DND-41 (cell line): ENCODE data around the gene CDX1.

ENCODE experiments used
- ATAC-seq: fragments of 200-7000 bp; cut with Tn5 transposase; 3 replicates; pipeline ENCODE4 v1.9.1; 2021; ENCODE audit warnings: low read depth; ENCODE audit not compliant: insufficient read depth
- DNase-seq: peaks from one replicate; pipeline ENCODE4 v3.0.0-alpha.2; 2020
- H2AFZ ChIP-seq: 2 replicates; pipeline ENCODE4 v1.6.0; 2012; ENCODE audit warnings: low read depth, low read length
- H3K27ac ChIP-seq: 2 replicates; pipeline ENCODE4 v1.5.1; 2012; ENCODE audit warnings: low read length, inconsistent platforms
- H3K27me3 ChIP-seq: fragments of 200-600 bp; sonication (generic); 2 replicates; pipeline ENCODE4 v1.6.0; 2012; ENCODE audit warnings: low read length, mild to moderate bottlenecking, inconsistent platforms; ENCODE audit not compliant: insufficient read depth, poor library complexity
- H3K36me3 ChIP-seq: 2 replicates; pipeline ENCODE4 v1.5.1; 2012; ENCODE audit warnings: low read length, inconsistent platforms; ENCODE audit not compliant: insufficient read depth
- H3K4me1 ChIP-seq: 2 replicates; pipeline ENCODE4 v1.5.1; 2012; ENCODE audit warnings: mild to moderate bottlenecking, low read length; ENCODE audit not compliant: insufficient read depth
- H3K4me2 ChIP-seq: 2 replicates; pipeline ENCODE4 v1.6.0; 2012; ENCODE audit warnings: mild to moderate bottlenecking, moderate library complexity, low read length, inconsistent platforms; ENCODE audit not compliant: insufficient read depth
- H3K4me3 ChIP-seq, 2 experiments: fragments of 200-600 bp in 1 of 2; shearing (Covaris generic) in 1 of 2; 2 replicates each; pipeline ENCODE4 v1.5.1; 2012 to 2016; ENCODE audit warnings: inconsistent platforms in 2 of 2, low read length in 2 of 2, mild to moderate bottlenecking in 2 of 2, low read depth in 1 of 2, moderate library complexity in 1 of 2
- H3K79me2 ChIP-seq: 2 replicates; pipeline ENCODE4 v1.6.0; 2012; ENCODE audit warnings: low read length, inconsistent platforms; ENCODE audit not compliant: insufficient read depth
- H3K9ac ChIP-seq: 2 replicates; pipeline ENCODE4 v1.6.0; 2012; ENCODE audit warnings: low read depth, mild to moderate bottlenecking, inconsistent platforms, low read length, moderate library complexity
- H3K9me3 ChIP-seq: 2 replicates; pipeline ENCODE4 v1.5.1; 2012; ENCODE audit warnings: low read length, moderate library complexity, mild to moderate bottlenecking, inconsistent platforms; ENCODE audit not compliant: insufficient read depth, severe bottlenecking
- H4K20me1 ChIP-seq: 2 replicates; pipeline ENCODE4 v1.6.0; 2012; ENCODE audit warnings: low read length; ENCODE audit not compliant: insufficient read depth
- EZH2 ChIP-seq: IDR thresholded peaks from 3 replicates; pipeline ENCODE4 v1.6.1; 2012; ENCODE audit warnings: borderline replicate concordance, low read depth, mild to moderate bottlenecking, moderate library complexity, low read length, inconsistent platforms; ENCODE audit not compliant: severe bottlenecking
- TF ChIP-seq, protein P1 (sequence below): IDR thresholded peaks from 2 replicates; pipeline ENCODE4 v1.5.1; 2012; ENCODE audit warnings: borderline replicate concordance, low read length, moderate library complexity, mild to moderate bottlenecking; ENCODE audit not compliant: poor library complexity, severe bottlenecking; ENCODE audit errors: extremely low read depth

The CDX1 gene

DNA sequence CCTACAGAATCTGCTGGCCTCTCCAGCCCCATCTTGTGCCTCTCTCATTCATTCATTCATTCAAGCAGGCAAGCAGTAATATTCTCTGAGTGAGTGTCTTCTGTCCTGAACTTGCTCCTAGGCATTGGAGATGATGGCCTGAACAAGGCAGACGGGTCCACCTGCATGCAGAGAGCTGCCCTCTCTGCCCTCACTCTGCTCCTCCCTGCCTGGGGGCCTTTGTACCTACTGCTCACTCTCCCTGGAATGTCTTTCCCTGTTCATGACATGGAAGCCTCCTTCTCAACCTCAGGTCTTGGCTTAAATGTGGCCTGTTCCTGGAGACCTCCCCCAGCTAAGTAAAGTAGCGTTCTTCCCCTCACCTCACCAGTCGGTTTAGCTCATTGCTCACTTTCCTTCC, 6.6 kb downstream of the CDX1 start:
- H3K4me1 ChIP-seq: no peaks in the 10 kb centered on the region
- no peak overlapping the region for H2AFZ ChIP-seq
- no peaks in the 10 kb centered on the region for H3K9me3 ChIP-seq
- H3K4me2 ChIP-seq: no peak overlapping the region
- TF ChIP-seq, protein P1, sequence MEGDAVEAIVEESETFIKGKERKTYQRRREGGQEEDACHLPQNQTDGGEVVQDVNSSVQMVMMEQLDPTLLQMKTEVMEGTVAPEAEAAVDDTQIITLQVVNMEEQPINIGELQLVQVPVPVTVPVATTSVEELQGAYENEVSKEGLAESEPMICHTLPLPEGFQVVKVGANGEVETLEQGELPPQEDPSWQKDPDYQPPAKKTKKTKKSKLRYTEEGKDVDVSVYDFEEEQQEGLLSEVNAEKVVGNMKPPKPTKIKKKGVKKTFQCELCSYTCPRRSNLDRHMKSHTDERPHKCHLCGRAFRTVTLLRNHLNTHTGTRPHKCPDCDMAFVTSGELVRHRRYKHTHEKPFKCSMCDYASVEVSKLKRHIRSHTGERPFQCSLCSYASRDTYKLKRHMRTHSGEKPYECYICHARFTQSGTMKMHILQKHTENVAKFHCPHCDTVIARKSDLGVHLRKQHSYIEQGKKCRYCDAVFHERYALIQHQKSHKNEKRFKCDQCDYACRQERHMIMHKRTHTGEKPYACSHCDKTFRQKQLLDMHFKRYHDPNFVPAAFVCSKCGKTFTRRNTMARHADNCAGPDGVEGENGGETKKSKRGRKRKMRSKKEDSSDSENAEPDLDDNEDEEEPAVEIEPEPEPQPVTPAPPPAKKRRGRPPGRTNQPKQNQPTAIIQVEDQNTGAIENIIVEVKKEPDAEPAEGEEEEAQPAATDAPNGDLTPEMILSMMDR: no peak
- TF ChIP-seq EZH2: no peak
- H3K79me2 ChIP-seq: no peaks in the 10 kb centered on the region
- H3K36me3 ChIP-seq: no peaks in the 10 kb centered on the region
- no peak overlapping the region for H3K27ac ChIP-seq
- DNase-seq (no peak), ATAC-seq (no peak)
- no peak overlapping the region for H3K4me3 ChIP-seq
- H4K20me1 ChIP-seq: peaks cover 3% of the 10 kb centered on the region; the same call in 1 of the 2 replicates
- H3K9ac ChIP-seq: no peak overlapping the region
- peaks cover 8% of the 10 kb centered on the region for H3K27me3 ChIP-seq

DNA sequence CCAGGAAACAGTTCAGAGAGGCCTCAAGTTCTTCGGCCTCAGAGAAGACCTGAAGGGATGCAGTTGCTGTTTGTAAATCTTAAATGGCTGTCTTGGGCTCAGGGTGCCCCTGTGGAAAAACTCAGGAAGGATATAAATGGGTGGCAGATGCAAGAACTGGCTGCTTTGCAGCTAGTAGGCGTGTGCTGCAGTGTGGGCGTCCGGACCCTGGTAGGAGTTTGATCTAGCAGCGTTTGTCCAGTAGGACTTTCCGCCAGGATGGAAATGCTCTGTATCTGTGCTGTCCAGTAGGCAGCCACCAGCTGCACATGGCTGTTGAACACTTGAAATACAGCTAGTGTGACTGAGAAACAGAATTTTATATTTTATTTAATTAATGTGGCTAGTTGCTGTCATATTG, 7.7 kb downstream of the CDX1 start:
- H3K4me2 ChIP-seq: no peak overlapping the region
- no peak overlapping the region for H3K4me3 ChIP-seq
- peaks cover 8% of the 10 kb centered on the region for H3K27me3 ChIP-seq
- H3K27ac ChIP-seq: no peak overlapping the region
- no peaks in the 10 kb centered on the region for H3K9me3 ChIP-seq
- H3K36me3 ChIP-seq: no peaks in the 10 kb centered on the region
- no peaks in the 10 kb centered on the region for H3K4me1 ChIP-seq
- TF ChIP-seq EZH2: no peak
- TF ChIP-seq, protein P1: no peak
- ATAC-seq (no peak), DNase-seq (no peak)
- peaks cover 3% of the 10 kb centered on the region; the same call in 1 of the 2 replicates for H4K20me1 ChIP-seq
- no peak overlapping the region for H2AFZ ChIP-seq
- H3K9ac ChIP-seq: no peak overlapping the region
- H3K79me2 ChIP-seq: no peaks in the 10 kb centered on the region

DNA sequence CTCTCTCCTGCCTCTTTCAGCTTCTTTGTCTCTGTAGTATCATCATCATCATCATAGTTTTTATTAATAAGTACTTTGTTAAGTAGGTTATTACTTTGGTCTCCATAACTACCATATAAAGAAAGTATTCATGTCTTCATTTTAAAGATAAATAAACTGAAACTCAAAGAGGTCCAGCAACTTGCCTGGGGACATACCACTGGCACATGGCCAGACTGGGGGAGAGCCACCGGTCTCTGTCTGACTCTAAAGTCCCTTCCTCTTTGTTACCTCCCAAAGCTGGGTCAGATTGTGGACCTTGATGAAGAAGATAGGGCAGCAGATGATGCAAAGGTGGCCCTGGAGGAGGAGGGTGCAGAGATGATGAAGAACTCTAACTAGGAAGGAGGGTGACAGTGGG, 8.5 kb downstream of the CDX1 start:
- H2AFZ ChIP-seq: no peak overlapping the region
- ATAC-seq: no peak
- no peak overlapping the region for H3K27ac ChIP-seq
- H3K79me2 ChIP-seq: no peaks in the 10 kb centered on the region
- no peak overlapping the region for H3K9ac ChIP-seq
- H4K20me1 ChIP-seq: no peaks in the 10 kb centered on the region
- no peak overlapping the region for H3K4me2 ChIP-seq
- H3K27me3 ChIP-seq: peaks cover 2% of the 10 kb centered on the region
- H3K36me3 ChIP-seq: no peaks in the 10 kb centered on the region
- TF ChIP-seq, protein P1: no peak
- no peak for TF ChIP-seq EZH2
- H3K9me3 ChIP-seq: no peaks in the 10 kb centered on the region
- H3K4me3 ChIP-seq: no peak overlapping the region
- H3K4me1 ChIP-seq: no peaks in the 10 kb centered on the region
- no peak for DNase-seq

DNA sequence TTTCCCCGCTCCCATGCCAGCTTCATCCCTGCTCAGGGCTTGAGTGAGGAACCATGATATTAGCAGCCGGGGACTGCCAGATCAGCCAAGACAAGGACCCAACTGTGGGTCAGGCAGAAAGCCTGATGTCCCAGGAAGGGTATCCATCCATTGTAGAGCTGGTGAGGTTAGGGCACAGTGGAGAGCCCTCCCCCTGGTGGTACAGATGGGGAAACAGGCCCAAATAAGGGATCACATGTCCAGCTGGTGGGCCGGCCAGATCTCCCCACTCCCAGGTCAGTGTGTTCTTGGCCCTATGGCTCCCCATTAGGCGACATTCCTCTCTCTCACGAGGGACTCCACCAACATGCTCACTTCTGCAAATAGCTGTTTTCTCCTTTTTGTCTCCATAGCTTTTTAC, 9.0 kb downstream of the CDX1 start:
- Histone ChIP-seq H3K4me2 (no peak overlapping the region), H3K27ac (no peak overlapping the region), H3K9ac (no peak overlapping the region), H3K27me3 (no peaks in the 10 kb centered on the region), H3K79me2 (no peaks in the 10 kb centered on the region), H3K4me1 (no peaks in the 10 kb centered on the region), H4K20me1 (no peaks in the 10 kb centered on the region), H3K36me3 (no peaks in the 10 kb centered on the region), H2AFZ (no peak overlapping the region), H3K4me3 (no peak overlapping the region), H3K9me3 (no peaks in the 10 kb centered on the region)
- DNase-seq: no peak
- no peak for TF ChIP-seq EZH2
- TF ChIP-seq, protein P1: peak; percentile 53
- ATAC-seq: peak; percentile 59; the same call in 2 of the 3 replicates
